GM18868 (cell line): Measurements from ENCODE around the gene FLAD1.

ENCODE experiments used
- ATAC-seq: cut with Tn5 transposase; IDR thresholded peaks from one replicate; pipeline ENCODE4 v1.9.1; 2021; ENCODE audit warnings: mild to moderate bottlenecking, moderate library complexity; ENCODE audit not compliant: unreplicated experiment

Gene FLAD1

DNA sequence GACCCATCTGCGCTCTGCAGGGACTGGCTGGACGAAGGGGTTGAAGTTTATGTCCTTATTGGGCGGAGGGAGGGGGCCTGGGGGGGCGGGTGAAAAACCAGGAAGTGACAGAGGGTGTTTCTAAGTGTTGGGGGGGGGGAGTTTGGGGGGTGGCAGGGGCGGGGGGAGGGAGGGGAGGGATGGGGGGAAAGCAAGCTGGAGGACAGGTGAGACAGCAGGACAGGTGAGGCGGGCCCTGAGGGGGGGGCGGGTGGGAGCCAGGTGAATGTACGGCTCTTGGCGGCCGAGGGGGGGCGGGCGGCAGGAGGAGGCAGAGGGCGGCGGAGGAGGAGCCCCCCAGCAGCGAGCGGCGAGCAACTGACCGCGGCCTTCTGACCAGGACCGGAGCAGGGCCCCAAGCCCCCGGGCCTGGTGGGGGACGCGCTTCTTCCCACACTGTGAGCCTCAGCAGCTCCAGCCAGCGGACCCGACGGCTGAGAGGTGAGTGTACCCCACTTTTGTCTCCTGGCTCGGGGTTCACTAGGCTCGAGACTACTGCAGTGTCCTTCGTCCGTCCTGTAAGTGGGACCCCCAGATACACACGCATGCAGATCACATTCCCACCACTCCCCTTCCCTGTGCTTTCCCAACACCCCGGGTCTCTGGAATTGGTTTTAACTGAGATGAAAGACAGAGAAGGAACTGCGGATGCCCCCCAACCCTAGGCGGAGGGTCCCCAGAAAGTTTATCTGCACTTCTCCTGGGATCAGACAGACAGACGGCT is 19.5 kb downstream of the FLAD1 start, which contains the start of gene ZBTB7B:
TSS of gene ZBTB7B (plus strand) at position 339 of the 763 bp plus-strand sequence. CDS start 11,859 bp downstream, outside the sequence.
- ATAC-seq, result no peak

DNA sequence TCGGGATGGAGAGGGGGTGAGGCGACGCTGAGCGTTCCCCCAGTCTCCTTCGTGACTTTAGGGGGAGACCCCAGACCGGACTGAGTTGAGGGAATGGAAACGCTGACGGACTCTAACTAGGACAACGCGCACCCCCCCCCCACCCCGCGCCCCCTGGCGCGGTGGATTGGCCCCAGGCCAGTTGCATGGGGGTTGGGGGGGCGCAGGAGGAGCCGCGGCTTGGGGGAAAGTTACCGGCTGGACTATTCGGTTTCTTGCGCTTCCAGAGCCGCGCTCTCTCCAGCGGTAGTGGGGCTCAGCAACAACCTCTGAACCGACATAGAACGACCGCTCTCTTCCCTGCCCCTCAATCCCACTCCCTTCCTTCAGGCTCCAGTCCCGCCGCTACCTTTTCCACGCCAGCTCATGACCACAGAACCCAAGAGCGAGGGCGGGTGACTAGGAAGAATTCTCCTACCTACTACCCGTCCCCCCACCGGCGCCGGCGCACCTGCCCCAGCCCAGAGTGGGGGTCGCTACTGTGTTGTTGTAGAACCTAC is 20.2 kb downstream of the FLAD1 start:
- ATAC-seq, result no peak

DNA sequence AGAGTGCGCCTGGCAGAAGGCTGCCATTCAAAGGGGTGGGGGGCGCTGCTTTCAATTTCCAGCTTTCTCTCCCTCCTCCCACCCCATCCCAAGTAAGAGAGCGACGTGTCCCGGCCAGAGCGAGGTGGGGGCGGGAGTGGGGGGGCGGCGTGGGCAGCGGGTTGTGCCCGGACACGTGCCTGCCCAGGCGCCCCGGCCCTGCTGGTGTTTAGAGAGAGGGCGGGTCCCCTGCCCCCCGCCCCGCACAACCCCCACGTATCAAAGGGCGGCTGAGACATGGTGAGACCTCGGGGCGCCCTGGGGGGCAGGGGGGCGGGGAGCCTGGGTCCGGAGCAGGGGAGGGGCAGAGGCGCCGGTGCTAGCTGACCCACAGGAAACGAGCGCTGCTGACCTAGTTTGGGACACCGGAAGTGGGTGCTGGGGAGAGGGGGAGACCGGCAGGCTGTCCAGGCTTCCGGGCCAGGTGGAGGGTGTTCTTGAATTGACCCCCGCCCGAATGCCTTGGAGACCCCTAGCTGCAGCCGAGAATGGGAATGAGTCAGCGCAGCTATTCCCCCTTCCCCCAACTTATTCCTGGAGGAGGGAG is 20.7 kb downstream of the FLAD1 start:
- ATAC-seq, result no peak

DNA sequence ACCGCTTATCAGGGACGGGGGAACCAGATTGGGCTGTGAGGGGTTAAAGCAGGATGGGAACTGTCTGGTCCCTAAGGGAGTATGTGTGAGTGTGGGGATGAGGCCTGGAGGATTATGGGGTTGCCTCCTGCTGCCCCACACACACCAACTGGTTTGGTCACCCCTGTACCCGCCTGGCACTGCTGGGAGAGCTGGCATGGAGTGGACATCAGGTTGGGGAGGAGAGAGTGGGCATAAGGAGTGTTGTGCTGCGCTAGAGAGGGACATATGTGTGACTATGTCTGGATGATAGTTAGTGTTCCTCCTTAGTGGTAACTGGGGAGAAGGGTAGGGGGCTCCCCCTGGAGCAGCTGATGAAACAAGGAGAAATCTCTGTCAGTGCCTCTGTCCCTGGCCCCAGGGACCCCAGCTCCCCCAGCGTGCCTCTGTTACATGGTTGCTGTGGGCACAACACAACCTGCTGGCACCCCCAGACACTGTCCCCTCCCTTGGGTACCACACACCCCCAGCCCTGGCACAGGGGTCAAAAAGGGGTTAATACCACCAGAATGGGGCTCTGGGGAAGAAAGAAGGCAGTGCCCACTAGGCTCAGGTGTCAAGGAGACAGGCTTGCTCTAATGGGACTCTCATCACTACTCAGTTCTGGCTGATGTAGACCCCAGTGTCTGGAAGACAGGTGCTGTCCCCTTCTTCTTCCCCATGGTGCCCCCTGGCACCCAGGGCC is 21.4 kb downstream of the FLAD1 start:
- no peak for ATAC-seq

DNA sequence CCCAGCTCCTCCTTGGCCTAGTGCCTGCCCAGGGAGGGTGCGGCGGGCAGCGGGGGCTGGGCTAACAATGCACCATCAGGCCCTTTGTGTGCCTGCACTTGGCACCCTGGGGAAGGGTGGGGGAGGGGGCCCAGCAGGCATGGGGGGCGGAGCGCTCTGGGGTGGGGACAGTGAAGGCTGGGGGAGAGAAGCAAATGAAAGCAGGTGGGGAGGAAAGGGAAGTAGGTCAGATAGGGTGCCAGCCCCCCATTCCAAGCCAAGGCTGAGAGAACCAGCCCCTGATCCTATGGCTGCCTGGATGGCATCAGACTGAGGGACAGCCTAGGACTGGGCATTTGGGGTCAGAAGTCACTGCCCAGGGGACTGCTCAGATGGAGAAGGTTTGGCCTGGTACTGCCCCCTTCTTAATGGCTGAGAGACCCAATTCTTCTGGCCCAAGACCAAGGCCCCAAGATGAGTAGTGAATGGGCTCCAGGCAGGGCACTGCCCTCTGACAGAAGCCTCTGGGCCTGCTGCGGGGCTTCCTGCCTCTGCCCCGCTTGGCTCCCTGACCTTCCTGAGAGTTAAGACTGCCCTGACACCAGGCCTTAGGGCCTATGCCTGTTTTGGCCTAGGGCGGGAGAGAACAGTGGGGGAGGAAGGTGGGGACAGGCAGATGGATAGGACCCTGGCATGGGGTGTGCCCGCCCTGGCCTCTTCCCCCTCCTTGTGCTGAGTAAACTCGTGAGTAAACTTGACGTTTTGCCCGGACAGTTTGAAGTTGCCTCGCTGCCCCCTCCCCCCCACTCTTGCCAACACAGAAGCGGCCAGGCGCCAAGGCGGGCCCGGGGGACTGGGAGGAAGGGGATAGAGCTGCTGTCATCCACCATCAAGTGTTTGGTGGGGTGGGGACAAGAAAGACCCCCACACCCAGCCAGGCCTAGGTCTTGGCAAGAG is 22.2 kb downstream of the FLAD1 start:
- no peak for ATAC-seq

DNA sequence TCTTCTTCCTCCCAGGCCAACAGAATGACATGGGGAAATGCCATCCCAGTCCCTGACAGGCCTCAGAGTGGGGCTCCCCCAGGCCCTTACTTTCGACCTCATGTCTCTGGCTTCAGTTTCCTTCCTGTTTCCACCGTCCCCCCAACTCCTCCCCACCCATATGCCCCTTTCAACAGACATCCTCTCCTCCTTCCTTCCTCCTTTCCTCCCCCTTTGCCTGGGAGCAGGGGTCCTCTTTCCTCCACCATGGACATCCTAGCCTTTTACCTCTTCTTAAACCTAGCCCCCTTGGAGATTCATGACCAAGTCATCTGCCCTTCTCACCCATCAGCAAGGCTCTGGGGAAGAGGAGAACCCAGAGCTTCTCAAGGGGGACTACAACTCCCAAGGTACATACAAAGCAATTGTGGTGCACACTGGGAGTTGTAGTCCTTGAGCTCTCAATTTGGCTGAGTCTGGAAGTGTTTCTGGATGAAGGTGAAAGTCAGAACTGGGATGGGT is 23.5 kb downstream of the FLAD1 start:
- no peak for ATAC-seq

DNA sequence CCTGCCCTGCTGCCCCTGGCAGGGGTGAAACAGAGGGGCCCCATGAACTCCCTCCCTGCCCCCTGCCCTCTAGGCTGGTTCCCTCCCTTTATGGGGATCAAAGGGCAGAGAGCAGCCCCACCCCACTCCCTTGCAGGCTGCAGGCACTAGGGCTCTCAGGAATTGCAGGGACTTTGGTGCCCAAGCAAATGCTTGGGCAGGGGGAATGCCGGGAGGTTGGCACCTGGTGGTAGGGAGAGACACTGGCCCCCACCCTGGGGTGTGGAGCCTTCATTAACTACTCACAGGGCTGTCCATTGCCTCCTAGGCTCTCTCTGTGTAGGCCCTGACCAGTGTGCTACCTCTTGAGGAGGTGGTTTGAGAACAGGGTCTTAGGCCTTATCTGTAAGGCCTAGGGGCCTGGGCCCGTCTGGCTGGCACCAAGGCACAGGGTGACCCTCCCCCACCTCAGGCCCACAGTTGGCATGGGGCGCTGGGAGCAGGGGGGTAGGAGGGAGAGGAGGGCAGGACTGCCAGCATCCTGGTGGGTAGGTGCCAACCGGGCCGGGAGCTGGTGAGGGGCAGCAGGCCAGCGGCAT is 24.2 kb downstream of the FLAD1 start:
- no peak for ATAC-seq

DNA sequence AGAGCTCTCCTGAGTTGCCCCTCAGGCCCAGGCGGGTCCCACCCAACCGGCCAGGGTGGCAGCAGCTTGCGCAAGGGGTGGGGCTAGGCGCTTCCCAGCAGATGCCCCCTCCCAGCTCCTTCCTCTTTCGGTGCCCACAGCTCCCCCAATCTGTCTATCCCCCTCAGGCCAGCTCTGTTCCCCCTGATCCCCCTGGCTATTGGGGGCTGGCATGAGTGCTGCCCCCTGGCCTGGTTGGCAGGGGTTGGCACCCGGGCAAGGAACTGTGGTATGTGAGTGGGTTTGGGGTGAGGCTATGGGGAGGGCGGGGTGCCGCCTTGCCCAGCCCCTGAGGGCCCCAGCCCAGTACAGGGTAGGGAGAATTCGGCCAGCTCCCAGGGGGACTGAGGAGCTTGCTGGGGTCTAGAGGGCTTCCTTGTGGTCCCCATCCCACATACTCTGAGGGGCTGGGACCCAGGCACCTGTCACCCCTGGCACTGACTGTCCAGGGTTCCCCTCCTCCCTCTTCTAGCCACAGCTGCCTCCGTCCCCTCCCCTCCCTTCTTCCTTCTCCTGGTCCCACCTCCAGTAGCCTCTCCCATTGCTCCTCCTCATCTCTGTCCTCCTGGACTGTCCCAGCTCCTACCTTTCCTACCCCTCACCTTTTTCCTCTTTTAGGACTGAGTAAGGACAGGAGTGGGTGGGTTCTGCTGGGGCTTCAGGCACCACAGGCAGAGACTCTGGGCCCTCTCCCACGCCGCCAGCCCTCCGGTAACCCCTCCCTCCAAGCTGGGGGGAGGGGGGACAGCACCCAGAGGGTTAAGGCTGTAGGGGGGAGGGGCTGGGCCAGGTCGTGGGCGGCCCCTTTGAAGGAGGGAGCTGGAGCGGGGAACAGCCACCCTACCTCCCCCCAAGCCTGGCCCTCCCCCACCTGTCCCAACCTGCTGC is 25.1 kb downstream of the FLAD1 start:
- ATAC-seq, result no peak

DNA sequence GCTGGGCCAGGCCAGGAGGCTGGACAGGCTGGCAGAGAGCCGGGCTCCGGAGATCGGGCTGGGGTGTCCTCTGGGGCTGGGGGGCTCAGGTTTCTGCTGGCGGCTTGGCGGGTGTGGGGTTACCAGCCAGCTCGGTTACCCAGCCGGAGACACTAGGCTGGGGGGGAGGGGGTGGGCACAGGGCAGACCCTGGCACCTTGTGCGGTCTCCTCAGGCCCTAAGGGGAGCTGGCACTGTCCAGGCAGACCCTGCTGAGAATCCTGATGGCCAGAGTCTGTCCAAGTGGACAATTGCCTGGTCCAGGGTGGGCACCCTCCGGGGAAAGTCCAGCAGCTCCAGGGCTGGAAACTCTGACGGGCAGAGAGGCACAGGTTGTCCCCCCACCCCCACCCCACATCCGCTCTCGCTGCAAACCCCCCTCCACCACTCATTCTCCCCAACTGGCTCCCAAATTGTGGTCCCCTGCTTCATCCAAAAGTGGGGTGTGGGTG is 26.1 kb downstream of the FLAD1 start:
- ATAC-seq, result no peak

DNA sequence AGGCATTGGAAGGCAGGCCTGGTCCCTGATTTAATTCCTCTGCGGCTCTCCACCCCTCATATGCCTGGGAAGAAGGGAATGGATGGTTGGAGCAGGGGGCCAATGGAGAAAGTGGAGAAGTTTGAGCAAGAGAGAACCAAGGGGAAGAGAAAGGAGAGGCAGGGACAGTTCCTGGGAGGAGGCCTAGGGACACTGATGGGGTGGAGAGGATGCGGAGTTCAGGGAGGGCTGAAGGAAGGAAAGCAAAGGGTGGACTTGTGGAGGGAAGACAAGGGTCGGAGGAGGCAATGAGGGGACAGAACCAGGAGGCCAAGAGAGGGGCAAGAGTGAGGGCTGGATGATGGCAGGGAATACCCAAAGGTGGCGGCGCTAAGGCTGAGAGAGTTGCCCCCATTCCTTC is 26.6 kb downstream of the FLAD1 start:
- no peak for ATAC-seq

DNA sequence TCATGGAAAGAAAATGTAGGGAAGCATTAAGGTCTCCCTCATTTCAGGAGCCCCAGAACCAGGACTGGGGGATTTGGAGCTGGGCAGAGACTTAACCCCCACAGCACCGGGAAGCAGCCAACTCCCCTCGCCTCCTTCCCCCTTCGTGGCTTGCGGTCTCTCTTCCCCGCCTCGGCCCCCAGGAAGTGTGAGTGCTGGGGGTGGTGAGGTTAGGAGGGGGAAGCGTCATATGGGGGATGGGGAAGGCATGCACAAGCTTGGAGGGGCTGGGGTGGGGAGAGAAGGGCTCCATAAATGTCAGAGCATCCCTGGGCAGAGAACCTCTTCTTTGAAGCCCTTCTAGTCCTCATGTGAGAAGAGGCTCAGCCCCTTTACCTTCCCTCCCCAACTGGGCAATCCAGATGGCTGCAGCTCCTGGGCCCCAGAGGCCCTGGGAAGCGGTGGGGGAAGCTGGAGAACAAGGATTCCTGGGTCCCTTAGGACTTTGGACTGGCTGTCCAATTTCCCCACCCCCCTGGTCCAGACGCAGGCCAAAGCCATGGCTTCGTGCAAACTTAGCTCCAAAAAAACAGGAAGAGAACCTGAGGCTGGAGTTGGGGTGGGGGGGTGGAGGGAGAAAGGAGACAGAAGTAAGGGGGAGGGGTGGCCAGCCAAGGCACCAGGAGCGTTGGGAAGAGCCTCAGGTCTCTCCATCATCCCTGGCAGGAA is 27.2 kb downstream of the FLAD1 start:
- ATAC-seq, result no peak

DNA sequence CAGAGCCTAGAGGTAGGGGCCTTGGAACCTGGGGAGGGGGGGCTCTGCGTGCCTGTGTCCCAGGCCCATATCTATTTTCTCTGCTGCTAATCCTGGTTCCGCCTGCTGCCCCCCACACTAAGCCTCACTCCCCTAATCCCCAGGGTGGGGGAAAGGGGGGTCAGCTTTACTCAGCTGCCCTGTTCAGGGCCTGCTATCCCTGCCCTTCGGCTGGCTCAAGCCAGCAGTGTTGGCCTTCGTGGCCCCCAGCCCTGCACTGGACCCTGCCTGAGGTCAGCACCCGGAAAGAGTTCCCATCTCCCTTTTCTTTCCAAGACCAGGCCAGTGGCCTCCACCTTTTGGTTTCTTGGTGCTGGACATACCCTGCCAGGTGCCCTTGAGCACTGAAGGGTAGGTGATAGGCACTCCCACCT is 27.9 kb downstream of the FLAD1 start:
- ATAC-seq, result no peak

DNA sequence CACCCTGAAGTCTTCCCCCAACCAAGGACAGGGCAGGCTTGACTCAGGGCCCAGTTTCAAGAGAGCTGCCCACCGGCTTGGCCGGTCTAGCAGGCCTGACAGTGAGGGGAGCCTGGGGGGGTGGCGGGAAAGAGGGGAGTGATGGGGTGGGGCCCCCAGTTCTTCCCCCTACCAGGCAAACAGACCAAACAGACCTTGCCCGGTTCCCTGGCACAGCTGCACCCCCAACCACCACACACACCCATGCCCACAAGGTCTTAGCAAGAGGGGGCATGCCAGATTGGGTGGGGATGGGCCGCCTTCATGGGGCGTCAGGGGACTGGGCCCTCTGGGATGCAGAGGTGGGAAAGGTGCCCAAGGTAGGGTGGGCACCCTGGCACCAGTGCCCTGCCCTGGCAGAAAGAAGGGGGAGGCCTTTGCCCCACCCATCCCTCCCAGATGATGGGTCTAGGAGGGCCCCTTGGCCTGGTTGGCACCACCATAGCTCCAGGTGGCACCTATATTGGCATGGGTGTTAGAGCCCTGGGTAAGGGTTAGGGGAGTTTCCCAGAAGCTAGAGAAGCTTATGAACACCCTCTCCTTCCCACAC is 28.4 kb downstream of the FLAD1 start:
- ATAC-seq, result no peak

DNA sequence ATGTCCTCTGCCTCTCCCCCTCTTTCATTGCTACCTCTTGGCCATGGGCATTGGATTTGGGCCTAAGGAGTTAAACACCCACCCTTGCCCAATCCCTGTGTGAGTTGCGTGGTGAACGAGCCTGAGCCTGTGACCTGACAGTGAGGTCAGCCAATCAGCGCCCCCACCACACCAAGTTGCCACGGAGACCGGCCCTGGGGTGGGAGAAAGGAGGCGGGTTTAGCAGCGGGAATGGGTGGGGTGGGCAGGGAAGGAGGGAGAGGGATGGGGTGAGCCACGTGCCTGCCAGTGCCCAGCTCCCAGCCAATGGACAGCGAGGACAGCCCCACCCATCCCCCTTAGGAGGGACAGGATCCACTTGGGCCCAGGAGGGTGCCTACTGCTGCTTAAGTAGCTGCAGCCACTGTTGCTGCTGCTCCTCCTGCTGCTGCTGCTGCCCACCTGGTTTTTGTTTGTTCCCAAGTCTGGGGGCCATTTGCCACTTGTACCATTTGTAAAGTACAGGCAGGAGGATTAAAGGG is 28.9 kb downstream of the FLAD1 start:
- ATAC-seq, result no peak

DNA sequence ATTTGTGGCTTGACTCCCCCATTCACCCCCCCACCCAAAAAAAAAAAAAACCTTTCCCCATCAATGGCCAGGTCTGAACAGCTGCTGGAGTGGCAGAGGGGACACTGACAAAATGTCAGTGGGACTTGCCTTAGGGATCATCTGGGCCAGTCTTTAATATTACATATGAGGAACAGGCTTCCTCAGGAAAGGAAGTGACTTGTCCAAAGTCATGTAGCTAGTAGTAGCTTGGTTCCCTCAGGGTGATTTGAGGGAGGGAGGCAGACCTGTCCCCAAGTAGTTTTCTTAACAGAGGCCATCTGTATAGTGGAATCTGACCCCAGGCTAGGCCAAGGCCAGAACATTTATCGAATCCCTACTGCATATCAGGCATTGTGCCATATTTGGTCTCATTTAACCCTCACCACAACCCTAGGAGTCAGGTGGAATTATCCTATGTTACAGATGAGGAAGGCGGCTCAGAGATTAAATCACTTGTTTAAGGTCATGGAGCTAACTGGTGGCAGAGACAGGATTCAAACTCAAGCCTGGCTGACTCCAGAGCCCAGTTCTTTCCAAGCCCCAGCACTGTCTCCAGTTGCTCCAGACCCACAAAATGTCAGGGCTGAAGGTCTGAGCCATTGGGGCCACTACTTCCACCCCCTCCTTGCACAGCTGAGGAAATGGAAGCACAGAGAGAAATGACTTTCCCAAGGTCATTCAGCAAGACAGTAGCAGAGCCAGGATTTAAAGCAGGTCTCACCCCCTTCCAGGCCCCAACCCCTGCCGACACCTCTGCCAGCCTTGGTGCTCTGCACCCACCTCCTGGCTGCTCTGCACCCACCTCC is 29.8 kb downstream of the FLAD1 start:
- no peak for ATAC-seq

DNA sequence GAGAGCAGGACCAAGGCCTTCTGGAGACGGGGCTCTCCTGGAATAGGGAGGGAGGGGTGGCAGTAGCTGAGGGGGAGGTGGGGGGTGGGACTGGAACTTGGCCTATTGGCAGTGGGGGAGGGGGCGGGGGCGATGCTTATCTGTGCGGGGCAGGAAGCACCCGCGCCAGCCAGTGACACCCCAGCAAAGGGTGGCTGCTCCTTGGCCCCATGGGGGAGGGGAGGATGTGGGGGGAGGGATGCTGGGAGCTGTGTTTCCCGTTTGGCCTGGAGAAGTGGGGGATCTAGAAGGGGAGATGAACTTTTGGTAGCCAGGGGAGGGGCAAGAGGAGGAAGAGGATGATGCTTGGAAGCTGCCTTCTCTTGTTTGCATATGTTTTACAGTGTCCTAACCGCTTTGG is 30.5 kb downstream of the FLAD1 start:
- no peak for ATAC-seq
